ENCODE measurements around the gene DNAJC5G. TPM values are rescaled to one million over a fixed set of nuclear protein-coding genes. Genes with fewer than 3 reads are reported as not detected.

The DNAJC5G gene
- polyA plus RNA-seq, 1 of the 3 experiments (the other 2 are of a cell fraction), result 0.18 TPM

GRCh38 chr2:27236626-27237025 is 38.6 kb upstream of the DNAJC5G start:
- no peak overlapping the region for H2AFZ ChIP-seq (ENCODE audit: low read depth)
- no peak overlapping the region for H3K27ac ChIP-seq (ENCODE audit: low read depth in 2 of 2, low read length in 1 of 2)
- no peaks in the 10 kb centered on the region for H3F3A ChIP-seq (replicated peaks; ENCODE audit: insufficient read depth)
- no peaks in the 10 kb centered on the region for H3K9me3 ChIP-seq
- no peak overlapping the region for H3K9ac ChIP-seq
- H3K4me1 ChIP-seq (ENCODE audit: control insufficient read depth in 1 of 2, insufficient read depth in 2 of 2, low read depth in 1 of 2, low read length in 1 of 2), result no peaks in the 10 kb centered on the region
- H3K4me3 ChIP-seq (ENCODE audit: low read depth in 2 of 2, low read length in 1 of 2), result no peak overlapping the region
- no peaks in the 10 kb centered on the region for H4K20me1 ChIP-seq (ENCODE audit: insufficient read depth)
- no peak overlapping the region for H3K4me2 ChIP-seq
- DNase-seq, result no peak
- TF ChIP-seq EP300 (IDR thresholded peaks at IDR 0.05; ENCODE audit: borderline replicate concordance in 1 of 2, low read depth in 1 of 2, low read length in 1 of 2) (no peak), GABPA (IDR thresholded peaks at IDR 0.05; ENCODE audit: low read depth) (no peak), CHD2 (IDR thresholded peaks at IDR 0.05; ENCODE audit: low read length, partially characterized antibody) (no peak), NRF1 (IDR thresholded peaks at IDR 0.05; ENCODE audit: low read depth, low read length) (no peak), CTCF (IDR thresholded peaks at IDR 0.05) (no peak), SMC3 (IDR thresholded peaks at IDR 0.05; ENCODE audit: low read depth, low read length) (no peak)
- H3K27me3 ChIP-seq (ENCODE audit: insufficient read depth), result no peaks in the 10 kb centered on the region
- no peaks in the 10 kb centered on the region for H3K79me2 ChIP-seq (ENCODE audit: insufficient read depth)
- CTCF ChIA-PET, result interaction anchor here (0.7 to 6.8 kb wide), 3 partner anchors 15 to 67 kb away, joined by 4 to 39 read pairs (median 4); partner anchors contain the start of gene TRIM54
- no peaks in the 10 kb centered on the region for H3K9me2 ChIP-seq
- POLR2A ChIA-PET, result no interaction called here
- H3K36me3 ChIP-seq (replicated peaks in 1 of 2; ENCODE audit: control insufficient read depth in 1 of 2, insufficient read depth in 2 of 2, low read length in 1 of 2), result peaks cover 48 to 93% of the 10 kb centered on the region in 2 experiments
- 90% methylated on average over 3 of the region's 3 CpGs for WGBS (ENCODE audit: low lambda C conversion rate)

GRCh38 chr2:27237341-27237945 is 37.8 kb upstream of the DNAJC5G start:
- H3K9me2 ChIP-seq, result no peaks in the 10 kb centered on the region
- peaks cover under 1% of the 10 kb centered on the region for H3F3A ChIP-seq (replicated peaks; ENCODE audit: insufficient read depth)
- no peak for DNase-seq
- POLR2A ChIA-PET, result interaction anchor here (0.6 kb wide), 1 partner anchor 9 kb away, joined by 4 read pairs; no protein-coding TSS in a partner anchor
- peaks cover 43 to 93% of the 10 kb centered on the region in 2 experiments for H3K36me3 ChIP-seq (replicated peaks in 1 of 2; ENCODE audit: control insufficient read depth in 1 of 2, insufficient read depth in 2 of 2, low read length in 1 of 2)
- H3K9ac ChIP-seq, result no peak overlapping the region
- no peaks in the 10 kb centered on the region for H3K79me2 ChIP-seq (ENCODE audit: insufficient read depth)
- H3K27me3 ChIP-seq (ENCODE audit: insufficient read depth), result no peaks in the 10 kb centered on the region
- H3K4me1 ChIP-seq (ENCODE audit: control insufficient read depth in 1 of 2, insufficient read depth in 2 of 2, low read depth in 1 of 2, low read length in 1 of 2), result no peaks in the 10 kb centered on the region
- H3K27ac ChIP-seq (ENCODE audit: low read depth in 2 of 2, low read length in 1 of 2), result no peak overlapping the region
- H4K20me1 ChIP-seq (ENCODE audit: insufficient read depth), result no peaks in the 10 kb centered on the region
- TF ChIP-seq SIN3A (IDR thresholded peaks at IDR 0.05; ENCODE audit: borderline replicate concordance, low read depth, low read length), result no peak
- no peak for TF ChIP-seq YY1 (IDR thresholded peaks at IDR 0.05; ENCODE audit: low read depth)
- no peak for TF ChIP-seq FOXM1 (IDR thresholded peaks at IDR 0.05; ENCODE audit: low read depth)
- TF ChIP-seq GATA2 (CRISPR knock-in tag; IDR thresholded peaks at IDR 0.05), result no peak
- TF ChIP-seq RFX5 (IDR thresholded peaks at IDR 0.05; ENCODE audit: low read length), result no peak
- no peak for TF ChIP-seq TEAD4 (IDR thresholded peaks at IDR 0.05; ENCODE audit: borderline replicate concordance, insufficient read depth)
- TF ChIP-seq TCF12 (IDR thresholded peaks at IDR 0.05), result no peak
- CTCF ChIA-PET, result interaction anchor here (3.4 to 6.8 kb wide), 2 partner anchors 11 to 43 kb away, joined by 16 to 39 read pairs; partner anchors contain the start of gene TRIM54
- no peak overlapping the region for H3K4me2 ChIP-seq
- no peaks in the 10 kb centered on the region for H3K9me3 ChIP-seq
- no peak overlapping the region for H2AFZ ChIP-seq (ENCODE audit: low read depth)
- WGBS (ENCODE audit: low lambda C conversion rate), result 95% methylated on average over 12 of the region's 15 CpGs
- H3K4me3 ChIP-seq (ENCODE audit: low read depth in 2 of 2, low read length in 1 of 2), result no peak overlapping the region
